IPS DF 6.9 (cell line): ENCODE results near the gene PALB2.

Source experiments
- DNase-seq: peaks from one replicate; pipeline ENCODE4 v3.0.0-alpha.2; 2013; ENCODE audit warnings: low read depth, low spot score
- H3K27ac ChIP-seq: one replicate; pipeline ENCODE4 v1.5.1; 2013; ENCODE audit warnings: low read length, control low read depth
- H3K27me3 ChIP-seq: 2 replicates; pipeline ENCODE4 v1.6.1; 2013; ENCODE audit warnings: mild to moderate bottlenecking, low read length; ENCODE audit not compliant: control insufficient read depth, insufficient read depth
- H3K36me3 ChIP-seq: 2 replicates; pipeline ENCODE4 v1.6.1; 2013; ENCODE audit warnings: low read length; ENCODE audit not compliant: control insufficient read depth, insufficient read depth
- H3K4me1 ChIP-seq: 2 replicates; pipeline ENCODE4 v1.6.1; 2013; ENCODE audit warnings: low read length; ENCODE audit not compliant: control insufficient read depth, insufficient read depth
- H3K4me3 ChIP-seq: 2 replicates; pipeline ENCODE4 v1.5.1; 2013; ENCODE audit warnings: mild to moderate bottlenecking, low read length
- H3K9me3 ChIP-seq: 2 replicates; pipeline ENCODE4 v1.6.1; 2013; ENCODE audit warnings: low read length, inconsistent platforms; ENCODE audit not compliant: control insufficient read depth, insufficient read depth
- WGBS: extraction: QIAGEN DNeasy Blood & Tissue Kit; methylation state at CpG from one replicate; pipeline ENCODE4 v1.1.7; 2013; ENCODE audit warnings: mixed read lengths, missing lambda C conversion rate; ENCODE audit not compliant: insufficient read length, insufficient coverage; 5-methylcytosine and 5-hydroxymethylcytosine counted together

The PALB2 gene

GRCh38 chr16:23581764-23582163 lies 59.3 kb downstream of the PALB2 start:
- Histone ChIP-seq H3K27ac (no peak overlapping the region), H3K4me3 (no peak overlapping the region), H3K4me1 (no peaks in the 10 kb centered on the region), H3K36me3 (peaks cover 15% of the 10 kb centered on the region), H3K27me3 (no peaks in the 10 kb centered on the region), H3K9me3 (no peaks in the 10 kb centered on the region)
- no peak for DNase-seq

GRCh38 chr16:23580391-23580790 lies 60.7 kb downstream of the PALB2 start:
- Histone ChIP-seq H3K36me3 (peaks cover 12% of the 10 kb centered on the region), H3K4me3 (no peak overlapping the region), H3K27me3 (no peaks in the 10 kb centered on the region), H3K27ac (no peak overlapping the region), H3K9me3 (no peaks in the 10 kb centered on the region), H3K4me1 (no peaks in the 10 kb centered on the region)
- DNase-seq = no peak

GRCh38 chr16:23579371-23579770 lies 61.7 kb downstream of the PALB2 start:
- H3K4me1 ChIP-seq = no peaks in the 10 kb centered on the region
- H3K27ac ChIP-seq = no peak overlapping the region
- DNase-seq = no peak
- no peaks in the 10 kb centered on the region for H3K9me3 ChIP-seq
- H3K36me3 ChIP-seq = peaks cover 8% of the 10 kb centered on the region
- H3K27me3 ChIP-seq = no peaks in the 10 kb centered on the region
- no CpG with 5 or more reads among the region's 4 CpGs for WGBS
- H3K4me3 ChIP-seq = no peak overlapping the region

GRCh38 chr16:23578101-23578830 lies 62.8 kb downstream of the PALB2 start:
- WGBS = no CpG with 5 or more reads among the region's 5 CpGs
- Histone ChIP-seq H3K27ac (no peak overlapping the region), H3K36me3 (peaks cover 11% of the 10 kb centered on the region), H3K27me3 (no peaks in the 10 kb centered on the region), H3K4me1 (no peaks in the 10 kb centered on the region), H3K9me3 (no peaks in the 10 kb centered on the region), H3K4me3 (no peak overlapping the region)
- DNase-seq = no peak

GRCh38 chr16:23577493-23577892 lies 63.6 kb downstream of the PALB2 start:
- WGBS = no CpG with 5 or more reads among the region's 2 CpGs
- Histone ChIP-seq H3K36me3 (peaks cover 11% of the 10 kb centered on the region), H3K27ac (no peak overlapping the region), H3K4me3 (no peak overlapping the region), H3K9me3 (no peaks in the 10 kb centered on the region), H3K4me1 (no peaks in the 10 kb centered on the region), H3K27me3 (no peaks in the 10 kb centered on the region)
- no peak for DNase-seq

- no CpG with 5 or more reads among the region's 3 CpGs for whole genome bisulfite sequencing
- no peak for DNase-seq
- peaks cover 12% of the 10 kb centered on the region for H3K36me3 ChIP-seq
Measured at GRCh38 chr16:23575834-23576233, 65.3 kb downstream of the PALB2 start.

GRCh38 chr16:23573817-23574216 lies 67.3 kb downstream of the PALB2 start:
- DNase-seq = no peak
- Histone ChIP-seq H3K4me3 (no peak overlapping the region), H3K36me3 (peaks cover 11% of the 10 kb centered on the region), H3K27me3 (no peaks in the 10 kb centered on the region), H3K4me1 (no peaks in the 10 kb centered on the region), H3K27ac (no peak overlapping the region), H3K9me3 (no peaks in the 10 kb centered on the region)
- WGBS = no CpG with 5 or more reads among the region's 5 CpGs

More at GRCh38 chr16:23575834-23576233, 65.3 kb downstream of the PALB2 start:
- Histone ChIP-seq H3K4me1 (no peaks in the 10 kb centered on the region), H3K27me3 (no peaks in the 10 kb centered on the region), H3K9me3 (no peaks in the 10 kb centered on the region), H3K4me3 (no peak overlapping the region), H3K27ac (no peak overlapping the region)

- no peak overlapping the region for H3K4me3 ChIP-seq
- no peak for DNase-seq
- H3K27ac ChIP-seq = no peak overlapping the region
- peaks cover 13% of the 10 kb centered on the region; the same call in 1 of the 2 replicates for H3K36me3 ChIP-seq
- H3K4me1 ChIP-seq = no peaks in the 10 kb centered on the region
- no peaks in the 10 kb centered on the region for H3K9me3 ChIP-seq
- no peaks in the 10 kb centered on the region for H3K27me3 ChIP-seq
- no CpG with 5 or more reads among the region's 9 CpGs for WGBS
Measured at GRCh38 chr16:23572394-23572793, 68.7 kb downstream of the PALB2 start.

GRCh38 chr16:23571895-23572294 lies 69.2 kb downstream of the PALB2 start:
- no peak overlapping the region for H3K4me3 ChIP-seq
- no peaks in the 10 kb centered on the region for H3K9me3 ChIP-seq
- H3K27ac ChIP-seq = no peak overlapping the region
- H3K36me3 ChIP-seq = peaks cover 14% of the 10 kb centered on the region; the same call in 1 of the 2 replicates
- WGBS = no CpG with 5 or more reads among the region's 5 CpGs
- H3K27me3 ChIP-seq = no peaks in the 10 kb centered on the region
- no peak for DNase-seq
- H3K4me1 ChIP-seq = no peaks in the 10 kb centered on the region

GRCh38 chr16:23570992-23571632 lies 70.0 kb downstream of the PALB2 start:
- no peak overlapping the region for H3K4me3 ChIP-seq
- no peak overlapping the region for H3K27ac ChIP-seq
- H3K4me1 ChIP-seq = no peaks in the 10 kb centered on the region
- WGBS = no CpG with 5 or more reads among the region's 8 CpGs
- DNase-seq = no peak
- no peaks in the 10 kb centered on the region for H3K9me3 ChIP-seq
- peaks cover 18% of the 10 kb centered on the region for H3K36me3 ChIP-seq
- no peaks in the 10 kb centered on the region for H3K27me3 ChIP-seq

GRCh38 chr16:23567602-23568001 lies 73.5 kb downstream of the PALB2 start:
- no CpG with 5 or more reads among the region's 3 CpGs for WGBS
- Histone ChIP-seq H3K9me3 (no peaks in the 10 kb centered on the region), H3K4me1 (no peaks in the 10 kb centered on the region), H3K27ac (no peak overlapping the region), H3K27me3 (no peaks in the 10 kb centered on the region), H3K4me3 (no peak overlapping the region), H3K36me3 (peaks cover 37% of the 10 kb centered on the region)
- no peak for DNase-seq
